Astrocyte (in vitro differentiated cells and primary cell): Measurements from ENCODE around the gene BCL11B.

Source experiments
- EZH2 ChIP-seq: IDR thresholded peaks from 2 replicates; pipeline ENCODE4 v1.6.1; 2012; ENCODE audit warnings: mild to moderate bottlenecking, low read length, inconsistent platforms; ENCODE audit not compliant: insufficient read depth
- TF ChIP-seq, protein P1 (sequence below): IDR thresholded peaks from 2 replicates; pipeline ENCODE4 v1.5.1; 2011; ENCODE audit warnings: low read depth, mild to moderate bottlenecking, inconsistent platforms, low read length, moderate library complexity; ENCODE audit not compliant: insufficient read depth

DNA sequence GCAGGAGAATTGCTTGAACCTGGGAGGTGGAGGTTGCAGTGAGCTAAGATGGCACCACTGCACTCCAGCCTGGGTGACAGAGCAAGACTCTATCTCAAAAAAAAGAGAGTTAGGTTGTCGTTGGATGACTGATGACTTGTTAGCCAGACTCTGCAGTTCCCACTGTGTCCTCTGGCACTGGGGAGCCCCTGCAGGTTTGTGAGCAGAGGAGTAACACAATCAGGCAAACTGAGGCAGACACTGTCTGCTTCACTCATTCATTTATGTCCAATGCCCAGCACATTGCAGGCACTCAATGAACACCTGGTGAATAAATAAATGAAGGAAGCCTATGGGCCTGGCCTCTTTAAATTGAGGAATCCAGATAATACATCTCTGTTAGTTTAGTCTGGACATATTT is 41.2 kb upstream of the BCL11B start:
- TF ChIP-seq, protein P1, sequence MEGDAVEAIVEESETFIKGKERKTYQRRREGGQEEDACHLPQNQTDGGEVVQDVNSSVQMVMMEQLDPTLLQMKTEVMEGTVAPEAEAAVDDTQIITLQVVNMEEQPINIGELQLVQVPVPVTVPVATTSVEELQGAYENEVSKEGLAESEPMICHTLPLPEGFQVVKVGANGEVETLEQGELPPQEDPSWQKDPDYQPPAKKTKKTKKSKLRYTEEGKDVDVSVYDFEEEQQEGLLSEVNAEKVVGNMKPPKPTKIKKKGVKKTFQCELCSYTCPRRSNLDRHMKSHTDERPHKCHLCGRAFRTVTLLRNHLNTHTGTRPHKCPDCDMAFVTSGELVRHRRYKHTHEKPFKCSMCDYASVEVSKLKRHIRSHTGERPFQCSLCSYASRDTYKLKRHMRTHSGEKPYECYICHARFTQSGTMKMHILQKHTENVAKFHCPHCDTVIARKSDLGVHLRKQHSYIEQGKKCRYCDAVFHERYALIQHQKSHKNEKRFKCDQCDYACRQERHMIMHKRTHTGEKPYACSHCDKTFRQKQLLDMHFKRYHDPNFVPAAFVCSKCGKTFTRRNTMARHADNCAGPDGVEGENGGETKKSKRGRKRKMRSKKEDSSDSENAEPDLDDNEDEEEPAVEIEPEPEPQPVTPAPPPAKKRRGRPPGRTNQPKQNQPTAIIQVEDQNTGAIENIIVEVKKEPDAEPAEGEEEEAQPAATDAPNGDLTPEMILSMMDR: no peak
- TF ChIP-seq EZH2: no peak
